Pancreas (tissue), 10 donors: Measurements from ENCODE around the gene TEAD2. TPM values are rescaled to one million over a fixed set of nuclear protein-coding genes. Genes with fewer than 3 reads are reported as not detected.

Experiments used
- ATAC-seq, 4 donors: fragments of 200-7000 bp; cut with Tn5 transposase; one replicate each; pipeline versions ENCODE4 v1.8.0 to v1.9.1; 2020; ENCODE audit warnings: mild to moderate bottlenecking in 4 of 4, moderate library complexity in 4 of 4
- DNase-seq, 6 donors: peaks; one replicate each; pipeline ENCODE4 v3.0.0-alpha.2; 2020
- FAIRE-seq: peaks from 2 replicates; lab custom pipeline; 2012; peaks lifted over from hg19 to GRCh38; lab: Jason Lieb, UNC
- H3K27ac ChIP-seq, 4 donors: fragments of 200-600 bp; sonication (generic); 1 replicate in 3 of 4; 2 replicates in 1 of 4; pipeline versions ENCODE4 v1.5.0 to v1.8.0; 2020
- H3K27me3 ChIP-seq, 4 donors: fragments of 200-600 bp; one replicate each; pipeline ENCODE4 v1.8.0; 2021
- H3K36me3 ChIP-seq, 3 donors: fragments of 200-600 bp; sonication (generic) in 1 of 3; one replicate each; pipeline versions ENCODE4 v1.5.0 to v1.8.0; 2020 to 2021
- H3K4me1 ChIP-seq, 3 donors: fragments of 200-600 bp; one replicate each; pipeline ENCODE4 v1.8.0; 2021
- H3K4me3 ChIP-seq, 4 donors: fragments of 200-600 bp; sonication (generic) in 2 of 4; one replicate each; pipeline versions ENCODE4 v1.5.0 to v1.8.0; 2020 to 2021
- H3K9me3 ChIP-seq, 4 donors: fragments of 200-600 bp; one replicate each; pipeline ENCODE4 v1.8.0; 2021
- CTCF ChIP-seq, 4 donors: fragments of 200-600 bp; sonication (generic) in 3 of 4; IDR thresholded peaks; one replicate each; pipeline versions ENCODE4 v1.5.0 to v1.8.0; 2021; ENCODE audit warnings: antibody characterized with exemption in 4 of 4
- WGBS, 2 donors: extraction: QIAGEN DNeasy Blood & Tissue Kit; methylation state at CpG; one replicate each; pipeline ENCODE4 v1.1.7; 2013; 5-methylcytosine and 5-hydroxymethylcytosine counted together
- intact Hi-C, 3 donors: fragments of 100-400 bp; cut with DNase I; formaldehyde crosslinking; loops; one replicate each; pipeline versions ENCODE4 v1.11.1 to v1.14.2; 2022
- polyA plus RNA-seq, 2 donors: library from polyadenylated mRNA; stranded (reverse); fragments of 200-250 nt; gene quantifications; one replicate each; pipeline ENCODE4 v1.2.3, GENCODE V29; 2013
- total RNA-seq, 6 donors: library from RNA; stranded (reverse); fragmentation: NEBNext Ultra II Directional in 4 of 6; extraction: Animal tissue kit (Norgen Biotek cat#: 25700) in 4 of 6; gene quantifications; one replicate each; pipeline versions ENCODE4 v1.2.1 to v1.2.4, GENCODE V29; 2021 to 2023
- donor health status: healthy with polysubstance abuse.
- donor health status: DM: no; HTN: no; CAD: no; lungs with moderate emphysema.
- donor health status: DM: no; HTN: no; CAD: no.
- donor health status: control.
- donor health status: control.
- donor health status: Bipolar disorder and iron deficiency.
- donor health status: DM: yes; HTN: yes; CAD: no.
- donor health status: DM: no; HTN: no; CAD: no.
- donor health status: DM: no; HTN: no; CAD: no.
- donor health status: DM: yes; HTN: yes; CAD: no.

Gene TEAD2
- total and polyA plus RNA-seq, 8 donors: 10.5 to 30.6 (median 14.7) TPM

GRCh38 chr19:49398001-49398615 is 35.9 kb upstream of the TEAD2 start:
- Histone ChIP-seq H3K4me1 (no peaks in the 10 kb centered on the region), H3K36me3 (no peaks in the 10 kb centered on the region), H3K27ac (no peak overlapping the region), H3K27me3 (no peaks in the 10 kb centered on the region), H3K4me3 (no peak overlapping the region), H3K9me3 (no peaks in the 10 kb centered on the region)
- no peak for ATAC-seq
- WGBS, 2 donors: 79 to 86% methylated on average over 11 of the region's 11 CpGs
- TF ChIP-seq CTCF (IDR thresholded peaks at IDR 0.05): no peak
- DNase-seq: no peak
- no peak for FAIRE-seq
- intact Hi-C loops: loop anchor here (5.0 to 10.0 kb wide), 2 partner anchors 39 to 47 kb away; partner anchors contain the start of gene SLC17A7 (in 1 of the 3)

GRCh38 chr19:49396738-49397505 is 34.7 kb upstream of the TEAD2 start:
- Histone ChIP-seq H3K27ac (no peak overlapping the region), H3K4me3 (no peak overlapping the region), H3K4me1 (no peaks in the 10 kb centered on the region), H3K36me3 (no peaks in the 10 kb centered on the region), H3K9me3 (no peaks in the 10 kb centered on the region), H3K27me3 (no peaks in the 10 kb centered on the region)
- FAIRE-seq: no peak
- intact Hi-C loops: loop anchor here (5.0 to 10.0 kb wide), 2 partner anchors 40 to 48 kb away; partner anchors contain the start of gene SLC17A7 (in 1 of the 3)
- ATAC-seq: no peak
- TF ChIP-seq CTCF (IDR thresholded peaks at IDR 0.05): no peak
- no peak for DNase-seq
- WGBS, 2 donors: 74 to 85% methylated on average over 8 of the region's 8 CpGs

GRCh38 chr19:49395581-49396407 is 33.6 kb upstream of the TEAD2 start:
- ATAC-seq (no peak), DNase-seq (no peak), FAIRE-seq (no peak)
- H3K27ac ChIP-seq: no peak overlapping the region
- no peak for TF ChIP-seq CTCF (IDR thresholded peaks at IDR 0.05)
- WGBS, 2 donors: 74 to 81% methylated on average over 15 of the region's 15 CpGs
- no peaks in the 10 kb centered on the region for H3K36me3 ChIP-seq
- no peaks in the 10 kb centered on the region for H3K27me3 ChIP-seq
- intact Hi-C loops: loop anchor here (5.0 to 10.0 kb wide), 2 partner anchors 42 to 49 kb away; partner anchors contain the start of gene SLC17A7 (in 1 of the 3)
- H3K4me1 ChIP-seq: peaks cover 0 to 5% (median 0%) of the 10 kb centered on the region in 3 donors
- no peak overlapping the region for H3K4me3 ChIP-seq
- H3K9me3 ChIP-seq: no peaks in the 10 kb centered on the region

GRCh38 chr19:49393881-49394280 is 31.7 kb upstream of the TEAD2 start:
- no peak for ATAC-seq
- Histone ChIP-seq H3K4me3 (no peak overlapping the region), H3K27ac (no peak overlapping the region), H3K36me3 (no peaks in the 10 kb centered on the region), H3K9me3 (no peaks in the 10 kb centered on the region), H3K4me1 (peaks cover 3 to 5% (median 5%) of the 10 kb centered on the region in 3 donors), H3K27me3 (no peaks in the 10 kb centered on the region)
- 63% methylated on average over 4 to 5 of the region's 5 CpGs for WGBS, 2 donors
- intact Hi-C loops: loop anchor here in 1 of 3 donors (10.0 kb wide), 1 partner anchor 51 kb away; the partner anchor contains the start of gene SLC17A7
- TF ChIP-seq CTCF (IDR thresholded peaks at IDR 0.05): no peak
- FAIRE-seq: no peak
- DNase-seq: no peak
